Fibroblast of the aortic adventitia (primary cell): Measurements from ENCODE around the gene UBE2E1. TPM values are rescaled to one million over a fixed set of nuclear protein-coding genes. Genes with fewer than 3 reads are reported as not detected.

Source experiments
- DNase-seq: peaks from one replicate; pipeline ENCODE4 v3.0.0-alpha.2; 2010; ENCODE audit warnings: low read depth
- H3K4me3 ChIP-seq: 2 replicates; pipeline ENCODE4 v1.5.1; 2011; ENCODE audit warnings: low read depth, mild to moderate bottlenecking, control low read depth, low read length, moderate library complexity
- CTCF ChIP-seq: IDR thresholded peaks from 2 replicates; pipeline ENCODE4 v1.5.1; 2011; ENCODE audit warnings: mild to moderate bottlenecking, low read length, control low read depth, inconsistent platforms; ENCODE audit not compliant: insufficient read depth
- total RNA-seq: library from RNA; depleted of rRNA; stranded (reverse); fragments of >200 nt; gene quantifications from 2 replicates; pipeline ENCODE4 v1.2.3, GENCODE V29; 2012; ENCODE audit warnings: low replicate concordance

The UBE2E1 gene
- total RNA-seq, 1 donor: 108 TPM

- DNase-seq: no peak
- TF ChIP-seq CTCF: no peak
- H3K4me3 ChIP-seq: peak overlapping the region; percentile 64
These were observed 4.1 kb downstream of the UBE2E1 start for GRCh38 chr3:23809840-23810342.

- peak; percentile 14 for TF ChIP-seq CTCF
- no peak for DNase-seq
- peak overlapping the region; percentile 64 for H3K4me3 ChIP-seq
These were observed 4.8 kb downstream of the UBE2E1 start for GRCh38 chr3:23810343-23811184.

- TF ChIP-seq CTCF: no peak
- H3K4me3 ChIP-seq: peak overlapping the region; percentile 64
- DNase-seq: peak; percentile 19
These were observed 5.4 kb downstream of the UBE2E1 start for GRCh38 chr3:23811185-23811527.

- no peak overlapping the region for H3K4me3 ChIP-seq
- no peak for DNase-seq
- TF ChIP-seq CTCF: no peak
These were observed 6.2 kb downstream of the UBE2E1 start for GRCh38 chr3:23811919-23812318.

GRCh38 chr3:23815879-23816278, 10.1 kb downstream of the UBE2E1 start:
- H3K4me3 ChIP-seq: no peak overlapping the region
- DNase-seq: no peak
- no peak for TF ChIP-seq CTCF

GRCh38 chr3:23816721-23817120, 11.0 kb downstream of the UBE2E1 start:
- TF ChIP-seq CTCF: no peak
- H3K4me3 ChIP-seq: no peak overlapping the region
- no peak for DNase-seq
